Measurements from ENCODE around the gene SP8. TPM values are rescaled to one million over a fixed set of nuclear protein-coding genes. Genes with fewer than 3 reads are reported as not detected.
"Not testable (repeated sequence)": the region's sequence is repeated elsewhere in the genome, so short reads cannot be mapped to it uniquely, and the experiment has no call there.

SP8 gene
- not detected in 2 replicates for total RNA-seq

DNA sequence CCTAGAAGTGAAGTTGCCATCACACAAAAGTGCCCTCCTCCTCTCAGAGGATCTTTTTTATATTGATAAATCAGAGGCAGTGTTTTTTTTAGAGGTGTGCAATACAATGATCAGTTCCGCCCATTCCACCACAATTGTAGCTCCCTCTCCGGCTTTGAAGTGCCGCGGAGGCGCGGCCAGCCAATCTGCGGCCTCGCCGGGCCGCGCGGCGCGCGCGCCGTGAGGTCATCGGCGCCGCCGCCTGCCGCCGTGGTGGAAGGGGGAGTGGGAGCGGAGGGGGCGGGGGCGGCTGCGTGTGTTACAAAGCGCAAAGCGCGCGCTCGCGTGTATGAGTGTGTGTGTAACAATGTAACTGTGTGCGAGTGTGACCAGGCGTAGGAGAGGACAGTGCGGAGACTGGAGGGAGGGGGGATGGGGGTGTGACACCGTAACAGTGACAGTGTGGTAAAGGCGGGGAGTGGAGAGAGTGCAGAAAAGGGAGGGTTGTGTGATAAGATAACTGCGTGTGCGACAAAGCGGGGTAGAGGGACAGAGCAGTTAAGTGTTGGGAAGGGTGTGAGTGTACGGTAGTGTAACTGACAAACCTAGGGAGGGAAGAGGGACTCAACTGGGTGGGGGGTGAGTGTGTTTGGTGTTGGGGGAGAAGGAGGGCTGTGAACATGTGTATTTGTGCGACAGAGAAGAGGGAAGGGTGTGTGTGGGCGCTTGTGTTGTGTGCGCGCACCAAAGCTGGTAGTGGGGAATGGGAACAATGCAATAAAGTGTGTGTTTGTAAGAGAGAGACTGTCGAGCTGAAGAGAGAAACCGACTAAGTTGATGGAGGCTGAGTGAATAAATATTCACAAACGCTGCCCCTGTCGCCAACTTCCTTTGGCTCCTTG, at the start of gene SP8:
TSS of gene SP8 (minus strand) at position 108 of the 881 bp plus-strand sequence. CDS start at position 20, 88 bp downstream.
- peak in 1 of 2 donors; percentile 53 for DNase-seq (ENCODE audit: low read depth in 2 of 2)

DNA sequence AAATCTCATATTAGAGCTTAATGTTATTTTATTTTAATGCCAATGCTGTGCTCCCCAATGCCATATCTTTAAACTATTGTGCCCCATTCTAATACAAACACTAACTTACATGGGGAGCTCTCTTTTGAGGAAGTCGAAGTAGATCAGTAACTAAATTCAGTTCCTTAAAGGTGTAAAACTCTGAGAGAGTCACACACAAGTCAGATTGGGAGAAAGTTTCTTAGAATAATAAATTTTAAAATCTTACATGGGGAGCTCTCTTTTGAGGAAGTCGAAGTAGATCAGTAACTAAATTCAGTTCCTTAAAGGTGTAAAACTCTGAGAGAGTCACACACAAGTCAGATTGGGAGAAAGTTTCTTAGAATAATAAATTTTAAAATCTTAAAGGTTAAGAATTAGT, 49.7 kb upstream of the SP8 start:
- not testable (repeated sequence) for DNase-seq (ENCODE audit: low read depth in 2 of 2)

DNA sequence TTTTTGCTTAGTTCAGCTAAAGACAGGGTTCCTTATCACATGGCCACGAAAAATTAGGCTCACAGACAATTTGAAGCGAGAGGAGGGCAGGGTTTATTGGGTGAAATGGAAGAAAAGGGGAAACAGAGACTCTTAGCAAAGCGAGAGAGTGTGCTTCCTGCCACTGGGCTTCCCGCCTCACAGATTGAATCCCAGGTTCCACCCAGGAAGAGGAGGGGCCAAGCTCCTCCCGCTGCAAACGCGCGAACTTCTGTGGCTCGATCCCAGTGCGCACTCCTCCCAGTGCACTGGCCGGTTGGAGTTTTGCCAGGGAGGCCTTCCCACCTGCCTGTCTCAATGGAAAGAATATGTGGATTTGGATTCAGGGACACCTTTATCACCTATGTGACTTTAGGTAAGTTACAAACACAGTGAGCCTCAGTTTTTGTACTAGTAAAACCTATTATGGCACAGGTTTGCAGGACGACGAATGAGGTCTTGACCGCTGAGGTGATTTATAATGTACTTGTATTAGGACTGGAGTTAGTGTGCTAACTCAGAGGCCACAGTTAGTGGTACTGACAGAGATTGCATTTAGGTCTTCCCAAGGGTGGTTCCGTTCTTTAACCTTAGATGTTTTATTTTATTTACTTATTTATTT, 48.5 kb upstream of the SP8 start:
- DNase-seq (ENCODE audit: low read depth in 2 of 2) = no peak

DNA sequence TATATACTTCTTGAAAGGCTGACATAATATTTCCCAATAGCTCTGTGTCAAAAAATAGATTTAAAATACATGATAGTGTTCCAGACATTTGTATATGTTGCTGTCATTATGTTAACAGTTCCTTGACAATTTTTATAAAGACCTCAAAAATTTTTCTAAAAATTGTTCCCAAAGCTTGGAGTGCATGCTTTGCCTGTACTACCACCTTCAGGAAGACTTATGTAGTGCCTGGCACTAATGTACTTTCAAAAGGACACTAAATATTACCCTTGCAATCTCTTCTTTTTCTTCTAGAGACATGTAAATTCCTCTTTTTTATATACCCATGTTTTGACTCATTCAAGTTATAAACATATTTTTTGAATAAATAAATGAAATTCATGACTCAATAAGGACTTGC, 48.0 kb upstream of the SP8 start:
- DNase-seq (ENCODE audit: low read depth in 2 of 2) = no peak

DNA sequence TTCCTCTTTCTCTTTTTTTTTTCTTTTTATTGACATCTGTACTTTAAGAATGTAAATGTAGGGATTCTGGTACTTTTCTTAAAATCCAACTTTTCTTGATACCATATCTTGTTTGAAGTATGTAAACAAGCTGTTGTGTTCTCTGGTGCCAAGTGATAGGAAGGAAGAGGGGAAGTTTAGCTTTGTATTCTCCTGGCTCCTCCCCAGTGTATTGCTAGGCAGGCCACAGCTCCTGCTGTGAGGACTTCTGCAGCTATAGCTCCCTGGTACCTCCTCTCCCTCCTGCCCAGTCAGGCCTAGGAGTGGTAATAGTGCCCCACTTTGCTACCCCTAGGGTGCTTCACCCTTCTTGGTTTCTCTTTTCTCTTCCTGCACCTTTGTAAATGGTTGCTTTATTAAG, 45.3 kb upstream of the SP8 start:
- no peak for DNase-seq (ENCODE audit: low read depth in 2 of 2)

DNA sequence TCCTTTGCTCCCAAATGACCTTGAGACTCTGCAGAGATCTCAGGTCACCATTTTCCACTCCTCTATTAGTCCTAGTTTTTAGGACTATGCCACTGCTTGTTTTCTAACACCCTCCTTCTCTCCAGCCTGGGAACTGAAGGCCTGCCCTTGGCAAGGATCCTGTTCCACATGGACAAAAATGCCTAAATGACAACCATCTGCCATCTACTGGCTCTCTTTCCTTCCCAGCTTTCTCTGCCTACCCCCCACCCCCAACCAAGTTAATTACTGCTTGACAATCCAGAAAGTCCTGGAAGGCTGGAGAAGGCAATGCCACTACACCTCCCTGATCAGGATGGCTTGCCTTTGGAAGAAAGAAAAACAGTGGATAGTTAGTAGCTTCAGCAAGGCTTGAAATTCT, 44.8 kb upstream of the SP8 start:
- no peak for DNase-seq (ENCODE audit: low read depth in 2 of 2)

DNA sequence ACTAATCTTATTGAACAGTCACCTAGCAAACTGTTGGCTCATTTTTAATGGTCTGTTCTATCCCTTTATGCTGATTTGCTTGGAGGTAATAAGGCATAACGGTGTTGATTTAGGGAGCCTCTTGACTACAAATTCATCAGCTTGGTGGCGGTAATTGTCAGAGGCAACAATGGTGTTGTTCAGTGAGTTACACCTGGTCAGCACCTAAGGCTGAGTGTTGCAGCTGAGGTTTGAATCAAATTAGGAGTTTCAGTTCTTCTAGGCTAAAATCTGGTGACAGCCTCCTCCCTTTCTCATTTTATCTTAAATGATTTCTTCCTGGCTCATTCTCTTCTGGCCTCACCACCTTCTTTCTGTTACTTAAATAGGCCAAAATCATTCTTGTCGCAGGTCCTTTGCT, 42.3 kb upstream of the SP8 start:
- no peak for DNase-seq (ENCODE audit: low read depth in 2 of 2)

DNA sequence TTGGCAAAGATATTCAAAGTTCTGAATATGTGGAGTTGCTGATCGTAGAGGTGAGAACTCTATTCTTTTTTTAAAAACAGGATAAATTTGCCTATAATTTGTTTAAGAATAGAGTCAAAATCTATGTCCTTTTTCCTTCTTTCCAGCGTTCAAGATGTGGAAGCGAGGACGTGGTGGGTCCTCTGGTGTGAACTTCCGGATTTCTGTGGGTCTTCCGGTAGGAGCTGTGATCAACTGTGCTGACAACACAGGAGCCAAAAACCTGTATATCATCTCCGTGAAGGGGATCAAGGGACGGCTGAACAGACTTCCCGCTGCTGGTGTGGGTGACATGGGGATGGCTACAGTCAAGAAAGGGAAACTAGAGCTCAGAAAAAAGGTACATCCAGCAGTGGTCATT, 40.5 kb upstream of the SP8 start:
- no peak for DNase-seq (ENCODE audit: low read depth in 2 of 2)

DNA sequence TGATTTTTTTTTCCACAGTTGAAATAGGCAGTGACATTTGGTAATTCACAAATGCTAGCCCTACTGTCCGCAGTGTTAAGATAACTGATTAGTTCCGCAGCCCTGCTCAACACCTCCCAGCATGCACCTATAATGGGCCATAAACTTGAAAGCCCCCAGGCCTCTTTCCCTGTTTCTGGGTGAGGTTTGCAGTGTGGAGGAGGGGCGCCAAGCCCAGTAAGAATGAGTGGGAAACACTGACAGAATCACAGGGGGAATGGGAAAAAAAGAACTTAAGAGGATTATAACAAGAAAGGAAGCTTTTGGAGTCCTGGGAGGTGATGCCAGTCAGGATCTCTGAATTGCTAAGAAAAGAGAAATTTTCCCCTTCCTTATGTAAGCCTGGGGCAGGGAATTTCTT, 39.6 kb upstream of the SP8 start:
- DNase-seq (ENCODE audit: low read depth in 2 of 2) = no peak

DNA sequence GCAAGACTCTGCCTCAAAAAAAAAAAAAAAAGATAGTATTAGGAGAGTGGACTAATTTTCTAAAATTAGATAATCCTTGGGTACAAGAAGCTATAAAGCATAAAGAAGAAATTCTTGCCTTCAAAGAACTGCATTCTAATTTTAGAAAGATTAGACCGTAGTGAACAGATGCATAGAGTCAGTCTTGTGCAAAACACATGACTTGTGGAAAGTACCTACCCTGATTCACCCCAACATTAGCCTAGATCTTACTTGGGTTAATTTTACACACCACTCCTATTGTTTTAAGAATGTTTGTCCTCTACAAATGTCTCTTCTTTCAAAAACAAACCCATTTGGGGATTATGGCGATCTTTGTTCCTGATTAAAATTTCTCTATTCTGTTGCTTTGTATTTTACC, 38.9 kb upstream of the SP8 start:
- no peak for DNase-seq (ENCODE audit: low read depth in 2 of 2)

DNA sequence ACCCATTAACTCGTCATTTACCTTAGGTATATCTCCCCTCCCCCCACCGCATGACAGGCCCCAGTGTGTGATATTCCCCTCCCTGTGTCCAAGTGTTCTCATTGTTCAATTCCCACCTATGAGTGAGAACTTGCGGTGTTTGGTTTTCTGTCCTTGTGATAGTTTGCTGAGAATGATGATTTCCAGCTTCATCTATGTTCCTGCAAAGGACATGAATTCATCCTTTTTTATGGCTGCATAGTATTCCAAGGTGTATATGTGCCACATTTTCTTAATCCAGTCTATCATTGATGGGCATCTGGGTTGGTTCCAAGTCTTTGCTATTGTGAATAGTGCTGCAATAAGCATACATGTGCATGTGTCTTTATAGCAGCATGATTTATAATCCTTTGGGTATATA, 34.7 kb upstream of the SP8 start:
- not testable (repeated sequence) for DNase-seq (ENCODE audit: low read depth in 2 of 2)

DNA sequence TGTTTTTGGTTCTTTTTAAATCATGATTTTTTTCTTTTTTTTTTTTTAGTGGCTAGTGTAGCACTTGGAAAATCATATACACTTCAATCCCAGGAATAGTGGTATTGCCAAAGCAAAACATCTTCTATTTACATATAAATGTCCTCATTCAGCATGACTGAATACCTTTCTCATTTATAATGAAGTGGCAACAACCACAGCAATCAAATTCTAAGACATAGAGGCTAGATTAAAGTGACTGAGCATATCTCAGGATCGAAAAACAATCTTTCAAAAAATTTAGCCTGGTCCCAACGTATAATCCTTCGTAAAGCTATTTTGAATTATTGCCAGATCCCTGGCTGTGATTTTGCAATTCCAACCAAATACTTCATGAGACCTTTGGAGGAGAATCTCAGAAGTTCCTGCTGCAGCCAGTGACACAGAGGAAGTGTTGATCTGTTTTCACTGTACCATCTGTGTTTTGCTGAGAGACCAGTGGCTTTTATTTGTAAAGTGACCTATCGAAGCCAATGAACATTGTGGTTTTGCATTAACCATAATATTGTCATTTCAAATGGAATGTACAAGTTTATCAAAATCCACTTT, 29.8 kb upstream of the SP8 start:
- DNase-seq (ENCODE audit: low read depth in 2 of 2) = no peak

DNA sequence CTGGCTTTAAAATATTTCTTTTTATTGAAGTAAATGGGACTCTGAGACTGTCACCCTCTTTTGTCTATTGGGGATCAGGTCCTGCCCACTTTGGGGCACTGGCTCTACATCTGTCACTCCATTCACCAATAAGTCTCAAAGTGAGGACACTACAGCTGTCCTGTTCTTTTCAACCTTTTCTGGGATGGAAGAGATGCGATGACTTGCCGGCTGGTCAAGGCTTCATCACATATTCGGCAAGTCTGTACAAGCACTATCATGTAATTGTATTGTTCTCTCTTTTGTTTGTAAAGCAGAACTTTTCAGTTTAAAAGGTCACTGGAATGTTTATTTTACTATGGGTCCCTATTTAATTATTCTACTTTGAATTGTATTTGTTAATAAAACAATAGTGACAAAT, 17.7 kb upstream of the SP8 start:
- no peak for DNase-seq (ENCODE audit: low read depth in 2 of 2)

DNA sequence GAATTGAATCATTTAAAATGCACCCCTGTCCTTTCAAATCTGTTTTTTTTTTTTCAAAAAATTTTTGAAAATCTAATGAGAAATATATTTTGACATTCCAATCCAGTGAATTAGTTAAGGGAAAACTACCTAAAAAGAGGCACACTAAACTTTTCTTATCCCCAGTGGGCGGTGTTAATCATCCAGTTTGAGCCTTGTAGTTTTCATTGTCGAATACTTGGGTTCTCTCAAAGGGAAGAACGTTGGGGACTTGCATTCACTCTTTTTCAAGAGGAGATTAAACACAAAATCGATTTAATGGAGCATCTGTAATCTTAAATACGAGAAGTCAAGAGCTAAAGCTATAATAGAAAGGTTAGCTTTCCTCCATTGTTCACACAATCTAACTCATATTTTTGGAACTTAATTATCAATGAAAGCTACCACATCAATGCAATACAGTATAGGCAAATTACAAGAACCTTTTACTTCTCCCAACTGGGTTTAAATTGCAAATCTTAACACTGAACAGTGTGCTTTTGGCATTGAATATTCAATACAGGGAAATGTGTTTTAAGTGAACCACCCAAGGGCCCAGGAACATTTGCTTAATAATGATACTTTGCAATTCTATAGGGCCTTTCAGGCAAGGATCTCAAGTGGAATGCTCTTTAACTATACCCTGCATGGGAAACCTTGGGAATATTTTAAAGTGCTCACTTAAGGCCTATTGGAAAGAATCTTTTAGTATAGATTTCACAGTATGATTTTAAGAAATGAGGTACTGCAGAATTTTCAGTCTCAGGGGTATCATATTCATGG, 13.1 kb upstream of the SP8 start:
- DNase-seq (ENCODE audit: low read depth in 2 of 2) = no peak

DNA sequence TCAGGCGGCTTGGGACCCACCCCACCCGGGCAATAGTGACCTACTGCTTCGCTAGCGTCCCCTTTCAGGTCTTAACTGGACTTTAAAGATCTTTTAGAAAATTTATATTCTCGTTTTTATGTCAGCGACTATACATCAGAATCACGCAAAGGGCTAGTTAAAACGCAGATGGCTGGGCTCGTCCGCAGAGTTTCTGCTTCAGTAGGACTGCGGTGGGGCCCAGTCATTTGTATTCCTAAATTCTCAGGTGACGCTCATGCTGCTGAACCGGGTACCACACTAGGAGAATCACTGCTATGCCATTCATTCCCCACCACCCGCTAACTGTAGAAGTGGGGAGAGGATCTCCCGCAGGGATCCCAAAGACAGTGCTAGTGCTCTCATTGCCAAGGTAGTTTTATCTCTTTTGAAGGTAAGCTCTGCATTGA, 12.0 kb upstream of the SP8 start:
- DNase-seq (ENCODE audit: low read depth in 2 of 2) = no peak

DNA sequence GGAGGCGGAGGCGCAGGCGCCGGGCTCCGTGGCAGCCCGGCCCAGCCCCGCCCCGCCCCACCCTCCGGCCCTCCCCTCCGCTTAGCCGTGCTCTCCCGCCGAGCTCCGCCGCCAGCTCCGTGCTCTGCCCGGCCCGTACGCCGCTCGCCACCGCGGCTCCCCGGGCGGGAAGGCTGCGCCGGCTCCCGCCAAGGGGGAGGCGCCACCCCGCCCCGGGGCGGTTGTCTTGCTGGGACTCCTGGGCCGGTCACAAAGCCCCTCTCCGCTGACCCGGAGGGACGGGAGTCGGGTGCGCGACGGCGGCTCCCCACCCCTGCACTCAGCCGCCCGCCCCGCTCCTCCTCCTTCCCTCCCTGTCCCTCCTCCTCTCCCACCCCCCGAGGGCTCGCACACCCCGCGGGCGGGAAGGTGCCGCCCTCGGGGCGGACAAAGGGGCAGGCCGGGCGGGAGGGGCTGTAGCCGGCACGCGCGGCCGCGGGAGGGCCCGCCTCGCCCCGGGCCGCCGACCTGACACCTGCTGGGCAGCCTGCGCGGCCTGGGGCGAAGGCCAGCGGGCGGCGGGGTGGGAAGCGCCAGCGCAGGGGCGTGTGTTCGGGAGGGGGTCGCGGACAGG, 11.5 kb upstream of the SP8 start:
- DNase-seq (ENCODE audit: low read depth in 2 of 2) = peak in 1 of 2 donors; percentile 47

DNA sequence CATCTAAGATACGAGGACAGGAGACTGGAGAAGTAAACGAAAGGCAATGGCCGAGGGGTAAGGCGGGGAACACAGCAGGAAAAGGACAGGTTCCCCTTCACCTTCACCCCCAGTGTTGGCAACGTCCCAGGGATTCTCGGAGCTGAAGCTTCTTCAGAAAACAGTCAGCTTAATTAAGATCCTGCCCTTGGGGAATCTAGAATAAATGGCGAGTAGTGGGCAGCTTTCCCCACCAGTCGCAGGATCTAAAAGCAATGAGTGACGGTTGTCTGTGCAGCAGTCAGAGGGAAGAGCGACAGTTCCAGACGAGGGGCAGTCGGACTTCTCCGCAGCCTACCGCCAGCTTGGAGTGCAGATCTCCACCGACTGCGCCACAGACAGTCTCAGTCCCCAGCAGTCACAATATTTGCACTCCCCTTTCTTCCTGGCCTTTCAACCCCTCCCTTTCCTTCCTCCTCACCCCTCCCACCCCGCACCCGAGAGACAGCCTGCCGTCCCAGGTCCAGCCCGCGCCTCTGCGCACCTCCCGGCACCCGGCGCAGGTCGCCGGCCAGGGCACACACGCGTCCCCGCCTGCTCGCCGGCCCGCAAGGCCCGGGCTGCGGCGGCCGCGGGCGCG, 10.9 kb upstream of the SP8 start:
- DNase-seq (ENCODE audit: low read depth in 2 of 2) = no peak

DNA sequence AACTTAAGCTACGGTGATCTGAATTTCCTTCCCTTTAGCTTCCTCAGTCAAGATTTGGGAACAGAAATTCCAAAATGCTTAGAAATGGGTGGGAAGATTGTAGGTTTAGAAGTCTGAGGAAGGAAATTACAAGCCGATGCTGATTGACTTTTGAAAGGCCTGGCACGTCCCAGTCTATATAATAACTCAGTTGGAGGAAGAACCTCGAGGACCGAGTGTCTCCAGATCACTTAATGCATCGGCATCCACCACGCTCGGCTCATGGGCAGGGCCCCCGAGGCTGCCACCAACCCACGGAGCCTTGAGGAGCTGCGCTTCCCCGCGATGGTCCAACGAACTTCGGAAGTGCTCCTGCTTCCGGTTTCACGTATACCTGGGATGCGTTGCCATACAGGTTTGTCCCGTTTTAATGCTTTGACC, 10.4 kb upstream of the SP8 start:
- DNase-seq (ENCODE audit: low read depth in 2 of 2) = no peak

DNA sequence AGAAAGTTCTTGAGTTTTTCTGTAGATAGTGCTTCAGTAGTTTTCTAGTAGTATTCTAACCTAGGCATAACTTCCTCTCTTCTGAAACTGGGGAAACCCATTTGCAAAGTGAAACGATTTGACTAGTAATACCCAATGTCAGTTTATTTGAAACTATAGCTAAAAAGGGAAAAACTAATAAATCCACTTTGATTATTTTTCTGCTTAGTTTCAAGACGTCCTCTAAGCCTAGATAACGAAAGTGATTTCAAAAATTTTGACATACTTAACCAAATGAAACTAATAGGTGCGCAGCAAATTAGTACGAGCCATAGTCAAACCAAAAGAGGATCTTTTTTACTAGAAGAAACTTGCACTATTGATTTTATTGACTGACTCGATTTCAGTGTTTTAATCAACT, 9.8 kb upstream of the SP8 start:
- no peak for DNase-seq (ENCODE audit: low read depth in 2 of 2)

DNA sequence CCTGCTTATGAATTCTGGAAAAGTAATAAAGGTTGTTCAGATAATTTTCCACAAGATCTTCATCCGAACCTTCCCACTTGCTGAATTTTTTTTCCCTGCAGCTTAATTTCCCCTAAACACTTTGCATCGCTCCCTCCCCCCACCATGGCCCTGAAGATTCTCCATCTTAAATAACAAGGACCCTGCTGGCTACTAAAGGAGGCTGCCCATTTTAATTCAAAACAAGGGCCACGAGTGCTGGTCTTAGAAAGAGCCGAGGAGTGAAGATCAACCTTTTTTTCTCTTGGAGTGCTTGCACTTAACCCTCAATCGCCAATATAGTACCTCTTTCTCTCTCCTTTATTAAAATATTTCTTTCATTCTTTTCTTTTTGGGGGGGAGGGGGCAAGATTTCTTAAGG, 9.2 kb upstream of the SP8 start:
- no peak for DNase-seq (ENCODE audit: low read depth in 2 of 2)

DNA sequence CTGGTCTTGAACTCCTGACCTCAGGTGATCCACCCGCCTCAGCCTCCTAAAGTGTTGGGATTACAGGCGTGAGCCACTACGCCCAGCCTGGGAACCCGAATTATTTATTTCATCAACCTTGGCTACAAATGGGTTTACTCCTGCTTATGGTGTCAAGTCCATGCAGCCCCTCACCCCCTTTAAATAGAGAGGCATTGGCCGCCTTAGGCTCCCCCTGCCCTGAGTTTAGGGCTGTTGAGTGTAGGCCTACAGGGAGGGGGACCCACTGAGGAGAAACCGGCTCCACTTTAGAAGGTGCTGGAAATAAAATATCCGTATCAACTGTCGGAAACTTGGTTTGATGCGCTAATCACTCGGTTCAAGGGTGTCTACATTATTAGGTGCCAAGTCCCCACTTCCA, 8.7 kb upstream of the SP8 start:
- no peak for DNase-seq (ENCODE audit: low read depth in 2 of 2)
